IPS-15b (cell line): ENCODE data around the gene FMN1.

Source experiments
- H3K27me3 ChIP-seq: one replicate; pipeline ENCODE4 v1.6.1; 2013; ENCODE audit warnings: low read length; ENCODE audit not compliant: control insufficient read depth, insufficient read depth
- H3K36me3 ChIP-seq: one replicate; pipeline ENCODE4 v1.6.1; 2013; ENCODE audit warnings: low read length; ENCODE audit not compliant: control insufficient read depth, insufficient read depth
- H3K4me1 ChIP-seq: one replicate; pipeline ENCODE4 v1.6.1; 2013; ENCODE audit warnings: mild to moderate bottlenecking, low read length; ENCODE audit not compliant: control insufficient read depth, insufficient read depth
- H3K4me3 ChIP-seq: one replicate; pipeline ENCODE4 v1.5.1; 2013; ENCODE audit warnings: low read depth, low read length
- H3K9ac ChIP-seq: one replicate; pipeline ENCODE4 v1.6.1; 2013; ENCODE audit warnings: low read depth, mild to moderate bottlenecking, low read length
- H3K9me3 ChIP-seq: one replicate; pipeline ENCODE4 v1.6.1; 2013; ENCODE audit warnings: mild to moderate bottlenecking, low read length; ENCODE audit not compliant: control insufficient read depth, insufficient read depth

FMN1 gene

DNA sequence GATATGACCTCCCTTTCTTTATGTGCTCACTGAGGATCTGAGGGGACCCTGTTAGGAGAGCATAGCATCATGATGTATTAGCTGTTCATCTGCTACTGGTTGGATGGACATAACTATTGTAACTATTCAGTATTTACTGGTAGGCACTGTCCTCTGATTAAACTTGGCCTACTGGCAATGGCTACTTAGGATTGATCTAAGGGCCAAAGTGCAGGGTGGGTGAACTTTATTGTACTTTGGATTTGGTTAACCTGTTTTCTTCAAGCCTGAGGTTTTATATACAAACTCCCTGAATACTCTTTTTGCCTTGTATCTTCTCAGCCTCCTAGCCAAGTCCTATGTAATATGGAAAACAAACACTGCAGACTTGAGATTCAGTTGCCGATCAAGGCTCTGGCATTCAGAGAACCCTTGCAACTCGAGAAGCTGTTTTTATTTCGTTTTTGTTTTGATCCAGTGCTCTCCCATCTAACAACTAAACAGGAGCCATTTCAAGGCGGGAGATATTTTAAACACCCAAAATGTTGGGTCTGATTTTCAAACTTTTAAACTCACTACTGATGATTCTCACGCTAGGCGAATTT, 461.8 kb downstream of the FMN1 start:
- H3K27me3 ChIP-seq = peaks cover 17% of the 10 kb centered on the region
- no peak overlapping the region for H3K9ac ChIP-seq
- no peaks in the 10 kb centered on the region for H3K9me3 ChIP-seq
- H3K36me3 ChIP-seq = no peaks in the 10 kb centered on the region
- H3K4me3 ChIP-seq = no peak overlapping the region
- H3K4me1 ChIP-seq = peaks cover 9% of the 10 kb centered on the region

DNA sequence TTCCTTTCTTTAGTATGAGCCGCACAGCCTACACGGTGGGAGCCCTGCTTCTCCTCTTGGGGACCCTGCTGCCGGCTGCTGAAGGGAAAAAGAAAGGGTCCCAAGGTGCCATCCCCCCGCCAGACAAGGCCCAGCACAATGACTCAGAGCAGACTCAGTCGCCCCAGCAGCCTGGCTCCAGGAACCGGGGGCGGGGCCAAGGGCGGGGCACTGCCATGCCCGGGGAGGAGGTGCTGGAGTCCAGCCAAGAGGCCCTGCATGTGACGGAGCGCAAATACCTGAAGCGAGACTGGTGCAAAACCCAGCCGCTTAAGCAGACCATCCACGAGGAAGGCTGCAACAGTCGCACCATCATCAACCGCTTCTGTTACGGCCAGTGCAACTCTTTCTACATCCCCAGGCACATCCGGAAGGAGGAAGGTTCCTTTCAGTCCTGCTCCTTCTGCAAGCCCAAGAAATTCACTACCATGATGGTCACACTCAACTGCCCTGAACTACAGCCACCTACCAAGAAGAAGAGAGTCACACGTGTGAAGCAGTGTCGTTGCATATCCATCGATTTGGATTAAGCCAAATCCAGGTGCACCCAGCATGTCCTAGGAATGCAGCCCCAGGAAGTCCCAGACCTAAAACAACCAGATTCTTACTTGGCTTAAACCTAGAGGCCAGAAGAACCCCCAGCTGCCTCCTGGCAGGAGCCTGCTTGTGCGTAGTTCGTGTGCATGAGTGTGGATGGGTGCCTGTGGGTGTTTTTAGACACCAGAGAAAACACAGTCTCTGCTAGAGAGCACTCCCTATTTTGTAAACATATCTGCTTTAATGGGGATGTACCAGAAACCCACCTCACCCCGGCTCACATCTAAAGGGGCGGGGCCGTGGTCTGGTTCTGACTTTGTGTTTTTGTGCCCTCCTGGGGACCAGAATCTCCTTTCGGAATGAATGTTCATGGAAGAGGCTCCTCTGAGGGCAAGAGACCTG, 463.5 kb downstream of the FMN1 start:
- Histone ChIP-seq H3K9ac (no peak overlapping the region), H3K27me3 (peaks cover 17% of the 10 kb centered on the region), H3K36me3 (no peaks in the 10 kb centered on the region)

DNA sequence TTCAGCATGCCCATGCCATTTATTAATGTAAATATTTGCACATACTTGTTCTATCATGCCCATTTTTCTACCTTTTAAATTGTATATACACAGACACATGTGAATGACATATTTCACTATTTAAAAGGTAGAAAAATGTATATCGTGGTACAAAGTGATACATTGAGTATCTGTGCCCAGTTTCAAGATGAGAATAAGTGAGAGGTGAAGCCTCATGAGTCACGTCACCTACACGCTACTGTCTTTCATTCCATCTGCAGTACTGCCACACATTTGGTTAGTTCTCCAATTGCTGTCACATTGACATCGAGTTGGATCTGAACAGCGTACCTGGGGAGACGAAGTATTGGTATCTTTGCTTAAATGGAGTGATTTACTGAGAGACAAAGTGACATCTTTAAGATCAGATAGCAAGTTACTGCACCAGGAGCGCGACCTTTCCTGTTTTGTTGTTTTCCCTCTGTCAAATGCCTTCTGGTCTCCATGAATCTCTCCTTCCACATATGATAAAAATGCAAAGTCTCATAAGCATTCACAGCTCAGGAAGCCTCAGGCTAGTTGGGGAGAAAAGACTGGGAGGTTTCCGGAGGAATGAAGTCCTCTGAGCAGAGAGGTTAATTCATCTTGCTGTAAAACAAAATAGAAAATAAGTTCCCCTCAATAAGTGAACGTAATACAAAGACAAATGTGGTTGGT, 464.7 kb downstream of the FMN1 start:
- Histone ChIP-seq H3K4me3 (no peak overlapping the region), H3K36me3 (no peaks in the 10 kb centered on the region), H3K4me1 (peaks cover 9% of the 10 kb centered on the region), H3K27me3 (peaks cover 15% of the 10 kb centered on the region), H3K9ac (no peak overlapping the region), H3K9me3 (no peaks in the 10 kb centered on the region)

More for the DNA sequence above, 463.5 kb downstream of the FMN1 start:
- no peaks in the 10 kb centered on the region for H3K9me3 ChIP-seq
- peaks cover 9% of the 10 kb centered on the region for H3K4me1 ChIP-seq
- H3K4me3 ChIP-seq = peak overlapping the region; percentile 46

DNA sequence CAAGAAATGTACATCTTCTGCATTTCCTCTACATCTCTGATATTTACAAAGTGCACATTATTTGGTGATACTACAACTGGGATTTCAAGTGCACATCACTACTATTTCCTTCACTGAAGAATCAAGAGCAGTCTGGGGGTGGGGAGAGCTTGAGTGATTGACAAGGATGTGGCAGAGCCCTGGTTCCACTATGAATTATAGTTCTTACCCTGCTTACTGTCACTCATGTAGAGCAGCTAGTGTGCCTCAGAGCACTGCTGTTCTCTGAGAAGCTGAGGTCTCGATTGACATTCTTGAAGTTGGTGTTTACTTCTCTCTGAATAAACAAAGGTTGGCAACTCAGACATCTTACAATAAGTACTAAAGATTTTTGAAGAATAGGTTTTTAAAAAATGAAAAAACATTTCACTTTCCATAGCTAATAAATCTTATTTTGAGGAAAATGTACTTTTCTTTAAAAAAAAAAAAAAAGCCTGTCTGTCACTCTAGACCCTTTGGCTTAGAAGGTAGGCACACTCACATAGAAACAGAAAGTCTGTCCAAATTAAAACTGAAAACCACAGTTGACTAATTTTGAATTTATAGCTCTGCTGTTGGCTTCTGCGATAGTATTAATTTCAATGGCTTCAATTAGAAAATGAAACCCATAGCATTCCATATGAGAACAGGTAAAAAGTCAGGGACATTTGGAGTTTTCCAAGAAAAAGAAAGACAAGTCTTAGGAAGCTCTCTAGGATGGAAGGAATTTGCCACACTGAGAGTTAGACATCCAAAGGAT, 471.2 kb downstream of the FMN1 start:
- H3K36me3 ChIP-seq = no peaks in the 10 kb centered on the region
- no peaks in the 10 kb centered on the region for H3K9me3 ChIP-seq
- H3K9ac ChIP-seq = no peak overlapping the region
- no peak overlapping the region for H3K4me3 ChIP-seq
- H3K4me1 ChIP-seq = peaks cover 2% of the 10 kb centered on the region
- H3K27me3 ChIP-seq = peaks cover 43% of the 10 kb centered on the region

DNA sequence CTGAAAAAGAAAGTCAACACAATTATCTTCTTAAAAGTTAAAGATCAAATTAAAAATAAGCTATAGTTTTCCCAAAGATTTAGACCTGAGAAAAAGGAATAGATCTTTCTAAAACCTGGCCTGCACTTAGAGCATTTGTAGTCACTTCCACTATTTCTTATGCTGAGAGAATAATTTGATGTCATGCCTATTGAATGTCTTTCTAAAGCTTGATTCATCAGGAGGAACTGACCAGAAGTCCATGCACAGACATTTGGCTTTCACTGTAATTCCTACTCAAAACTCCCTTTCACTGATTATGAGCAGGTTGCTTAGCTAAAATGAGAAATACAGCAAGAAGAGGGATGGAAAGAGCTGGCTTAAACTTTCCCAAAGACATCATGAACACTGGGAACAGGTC, 472.4 kb downstream of the FMN1 start:
- no peak overlapping the region for H3K4me3 ChIP-seq
- no peak overlapping the region for H3K9ac ChIP-seq
- H3K27me3 ChIP-seq = peaks cover 53% of the 10 kb centered on the region
- H3K9me3 ChIP-seq = no peaks in the 10 kb centered on the region
- peaks cover 2% of the 10 kb centered on the region for H3K4me1 ChIP-seq
- H3K36me3 ChIP-seq = no peaks in the 10 kb centered on the region

DNA sequence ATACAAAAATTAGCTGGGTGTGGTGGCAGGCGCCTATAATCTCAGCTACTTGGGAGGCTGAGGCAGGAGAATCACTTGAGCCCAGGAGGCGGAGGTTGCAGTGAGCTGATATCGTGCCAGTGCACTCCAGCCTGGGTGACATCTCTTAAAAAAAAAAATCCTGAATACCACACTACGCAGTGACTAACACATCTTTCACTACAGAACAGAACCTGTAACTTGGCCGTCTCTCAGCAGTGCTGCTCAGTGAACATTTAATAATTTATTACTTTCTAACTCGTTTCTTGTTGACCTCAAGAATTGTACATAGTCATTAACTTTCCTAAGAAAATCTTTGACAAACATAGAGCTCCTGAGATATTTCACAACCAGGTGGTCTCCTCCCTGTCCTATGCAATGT, 472.9 kb downstream of the FMN1 start:
- no peak overlapping the region for H3K9ac ChIP-seq
- H3K27me3 ChIP-seq = peaks cover 58% of the 10 kb centered on the region
- H3K4me1 ChIP-seq = peaks cover 2% of the 10 kb centered on the region
- no peak overlapping the region for H3K4me3 ChIP-seq
- H3K9me3 ChIP-seq = no peaks in the 10 kb centered on the region
- no peaks in the 10 kb centered on the region for H3K36me3 ChIP-seq

DNA sequence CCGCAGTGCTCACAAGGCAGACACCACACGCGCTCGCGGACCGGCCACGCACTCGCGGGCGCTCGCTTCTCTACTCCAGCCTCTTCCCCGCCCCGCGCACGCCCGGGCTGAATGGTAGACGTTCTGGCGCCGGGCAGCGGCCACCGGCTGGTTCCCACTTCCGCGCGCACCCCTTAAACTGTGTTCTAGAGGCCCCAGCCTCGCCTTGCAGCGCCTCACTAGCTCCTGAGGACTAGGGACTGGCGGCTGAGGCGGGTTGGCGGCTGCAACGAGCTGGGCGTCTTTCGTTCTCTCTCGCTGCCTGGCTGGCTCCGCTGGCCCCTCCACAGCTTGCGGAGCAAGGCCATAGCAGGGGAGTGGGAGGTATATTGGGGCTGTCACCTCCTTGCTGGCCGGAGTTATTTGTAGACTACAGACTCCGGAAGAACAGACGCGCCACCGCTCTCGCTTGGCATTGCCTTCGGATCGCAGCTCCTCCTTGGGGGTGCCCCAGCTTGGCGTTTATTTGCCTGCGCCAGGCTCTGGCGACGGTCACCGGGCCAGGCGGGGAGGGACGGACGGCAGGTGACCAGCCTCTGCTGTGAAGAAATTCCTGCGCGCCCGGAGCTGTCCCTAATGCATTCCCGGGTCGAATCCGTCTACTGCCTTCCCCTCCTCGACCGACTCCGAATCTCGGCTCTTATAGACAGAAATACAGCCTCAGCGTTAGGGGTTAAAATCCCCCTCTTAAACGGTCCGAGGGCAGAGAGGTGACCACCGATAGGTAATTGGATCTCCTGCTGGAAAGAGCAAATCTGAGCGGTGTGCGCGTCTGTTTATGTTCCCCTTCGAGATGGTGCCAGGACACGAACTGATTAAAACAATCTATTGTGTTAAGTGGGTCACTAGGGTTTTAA, 475.4 kb downstream of the FMN1 start:
- no peak overlapping the region for H3K9ac ChIP-seq
- peaks cover 83% of the 10 kb centered on the region for H3K27me3 ChIP-seq
- no peaks in the 10 kb centered on the region for H3K9me3 ChIP-seq
- H3K4me1 ChIP-seq = peaks cover 2% of the 10 kb centered on the region
- no peaks in the 10 kb centered on the region for H3K36me3 ChIP-seq
- H3K4me3 ChIP-seq = peak overlapping the region; percentile 51

DNA sequence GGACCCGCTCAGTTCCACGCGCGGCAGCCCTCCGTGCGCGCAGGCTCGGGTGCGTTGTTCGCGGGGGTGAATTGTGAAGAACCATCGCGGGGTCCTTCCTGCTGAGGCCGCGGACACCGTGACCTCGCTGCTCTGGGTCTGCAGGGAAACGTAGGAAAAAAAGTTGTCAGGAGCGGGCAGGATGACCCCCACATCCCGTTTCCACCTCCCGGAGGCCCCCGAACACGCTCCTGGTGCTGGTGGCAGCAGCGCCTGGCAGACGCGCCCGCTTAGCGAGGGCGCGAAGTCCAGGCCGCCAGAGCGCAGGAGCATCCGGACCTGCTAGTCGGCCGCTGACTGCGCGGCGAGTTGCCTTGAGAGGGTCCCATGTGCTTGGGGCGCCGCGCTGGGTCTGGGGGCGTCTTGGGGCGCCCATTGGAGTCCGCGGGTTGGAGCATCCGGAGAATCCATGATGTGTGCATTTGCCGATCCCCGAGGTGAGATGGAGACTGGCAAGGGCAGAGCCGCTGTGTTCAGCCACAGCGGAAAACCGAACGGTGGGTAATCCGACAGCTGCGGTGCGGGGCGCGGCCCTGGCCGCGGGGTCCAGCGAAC, 476.2 kb downstream of the FMN1 start:
- no peak overlapping the region for H3K9ac ChIP-seq
- peaks cover 2% of the 10 kb centered on the region for H3K4me1 ChIP-seq
- peaks cover 85% of the 10 kb centered on the region for H3K27me3 ChIP-seq
- no peaks in the 10 kb centered on the region for H3K36me3 ChIP-seq
- H3K9me3 ChIP-seq = no peaks in the 10 kb centered on the region
- peak overlapping the region; percentile 51 for H3K4me3 ChIP-seq

DNA sequence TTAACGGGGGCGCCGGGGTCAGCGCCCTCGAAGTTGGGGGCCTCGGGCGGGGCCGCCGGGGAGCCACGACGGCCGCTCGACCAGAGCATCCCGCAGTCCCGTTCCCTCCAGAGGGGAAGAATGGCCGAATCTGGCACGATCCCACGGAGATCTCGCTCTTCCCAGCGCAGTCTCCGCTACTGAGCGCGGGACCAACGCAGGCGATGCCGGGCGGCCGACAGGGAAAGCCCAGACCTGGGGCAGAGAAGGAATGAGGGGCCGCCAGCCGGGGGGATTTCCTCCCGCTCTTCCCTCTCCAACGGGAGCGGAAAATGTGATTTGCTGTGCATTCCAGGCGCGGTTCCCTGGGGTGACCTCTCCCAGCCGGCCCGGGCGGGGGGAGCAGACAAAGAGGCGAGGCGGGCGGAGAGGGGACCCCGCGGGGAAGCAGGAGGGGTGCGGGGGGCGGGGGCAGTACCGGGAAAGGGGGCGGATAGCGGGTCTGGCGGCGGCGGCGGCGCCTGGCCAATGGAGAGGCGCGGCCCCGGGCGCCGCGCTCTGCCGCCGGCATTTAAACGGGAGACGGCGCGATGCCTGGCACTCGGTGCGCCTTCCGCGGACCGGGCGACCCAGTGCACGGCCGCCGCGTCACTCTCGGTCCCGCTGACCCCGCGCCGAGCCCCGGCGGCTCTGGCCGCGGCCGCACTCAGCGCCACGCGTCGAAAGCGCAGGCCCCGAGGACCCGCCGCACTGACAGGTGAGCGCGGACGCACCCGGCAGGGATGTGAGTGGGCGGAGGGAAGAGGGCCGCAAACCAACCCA, 476.9 kb downstream of the FMN1 start, which contains the start of gene GREM1:
Gene GREM1, plus strand, starts transcription at position 579 of the 801 bp plus-strand sequence. CDS start 12,687 bp downstream, outside the sequence.
- Histone ChIP-seq H3K27me3 (peaks cover 84% of the 10 kb centered on the region), H3K4me1 (peaks cover 2% of the 10 kb centered on the region), H3K4me3 (peak within 1 kb of the TSS; percentile 59), H3K9me3 (no peaks in the 10 kb centered on the region), H3K36me3 (no peaks in the 10 kb centered on the region), H3K9ac (no peak within 1 kb of the TSS)
